ENCODE data around the gene HELZ.
"Not testable (repeated sequence)": the region's sequence is repeated elsewhere in the genome, so short reads cannot be mapped to it uniquely, and the experiment has no call there.

Gene HELZ

GRCh38 chr17:67041941-67042899 is 202.8 kb downstream of the HELZ start:
- no peak for FAIRE-seq
- no peak for DNase-seq (ENCODE audit: insufficient read length, low spot score)

DNA sequence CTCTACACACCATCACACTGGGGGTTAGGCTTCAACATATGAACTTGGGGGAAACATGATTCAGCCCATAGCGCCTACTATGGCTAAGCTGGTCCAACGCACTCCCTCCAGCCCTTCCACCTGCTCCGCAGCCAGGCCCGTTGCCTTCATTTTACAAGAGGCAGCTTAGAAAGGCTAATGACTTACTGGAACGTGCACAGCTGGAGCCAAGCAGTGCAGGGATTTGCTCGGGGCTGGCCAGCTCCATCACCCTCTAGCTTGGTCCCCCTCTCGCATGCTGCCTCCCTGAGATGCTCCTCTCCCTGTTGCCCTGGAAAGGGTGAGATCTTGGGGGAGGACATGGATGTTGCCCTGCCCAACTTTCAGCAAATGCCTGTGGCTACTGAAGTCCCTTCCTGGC is 203.5 kb downstream of the HELZ start:
- DNase-seq (ENCODE audit: insufficient read length, low spot score) (no peak), FAIRE-seq (peak; percentile 76)

DNA sequence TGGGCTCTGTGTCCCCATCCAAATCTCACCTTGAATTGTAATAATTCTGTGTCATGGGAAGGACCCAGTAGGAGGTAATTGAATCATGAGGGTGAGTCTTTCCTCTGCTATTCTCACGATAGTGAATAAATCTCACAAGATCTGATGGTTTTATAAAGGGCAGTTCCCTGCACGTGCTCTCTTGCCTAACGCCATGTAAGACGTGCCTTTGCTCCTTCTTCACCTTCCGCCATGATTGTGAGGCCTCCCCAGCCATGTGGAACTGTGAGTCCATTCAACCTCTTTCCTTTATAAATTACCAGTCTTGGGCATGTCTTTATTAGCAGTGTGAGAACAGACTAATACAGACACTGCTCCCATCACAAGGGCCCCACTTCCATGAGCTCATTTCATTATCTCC is 203.9 kb downstream of the HELZ start:
- DNase-seq (ENCODE audit: insufficient read length, low spot score): not testable (repeated sequence)
- FAIRE-seq: peak; percentile 33

GRCh38 chr17:67040652-67041051 is 204.3 kb downstream of the HELZ start:
- FAIRE-seq: no peak
- DNase-seq (ENCODE audit: insufficient read length, low spot score): no peak

DNA sequence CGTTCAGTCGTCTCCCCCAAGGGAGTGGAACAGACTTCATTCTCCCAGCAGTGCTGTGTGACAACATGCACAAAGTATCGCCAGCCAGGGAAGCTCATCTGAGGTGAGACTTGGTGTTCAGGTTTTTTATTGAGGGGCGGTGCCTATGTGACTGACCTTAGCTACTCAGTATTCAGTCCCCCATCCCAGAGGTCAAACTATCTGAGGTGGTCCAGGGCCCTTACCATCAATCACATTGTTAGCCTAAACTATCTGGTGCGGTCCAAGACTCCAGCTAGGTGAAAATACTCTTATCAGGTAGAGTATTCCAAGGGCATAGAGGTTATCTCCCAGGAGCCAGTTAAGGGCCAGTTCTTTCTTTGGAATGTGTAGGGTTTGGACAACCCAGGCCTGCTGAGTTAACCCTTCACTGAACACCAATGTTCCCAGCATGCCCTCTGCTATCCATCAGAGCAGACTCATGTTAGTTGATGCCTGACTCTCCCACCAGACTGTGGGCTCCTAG is 206.1 kb downstream of the HELZ start:
- FAIRE-seq (peak; percentile 36), DNase-seq (ENCODE audit: insufficient read length, low spot score) (no peak)

DNA sequence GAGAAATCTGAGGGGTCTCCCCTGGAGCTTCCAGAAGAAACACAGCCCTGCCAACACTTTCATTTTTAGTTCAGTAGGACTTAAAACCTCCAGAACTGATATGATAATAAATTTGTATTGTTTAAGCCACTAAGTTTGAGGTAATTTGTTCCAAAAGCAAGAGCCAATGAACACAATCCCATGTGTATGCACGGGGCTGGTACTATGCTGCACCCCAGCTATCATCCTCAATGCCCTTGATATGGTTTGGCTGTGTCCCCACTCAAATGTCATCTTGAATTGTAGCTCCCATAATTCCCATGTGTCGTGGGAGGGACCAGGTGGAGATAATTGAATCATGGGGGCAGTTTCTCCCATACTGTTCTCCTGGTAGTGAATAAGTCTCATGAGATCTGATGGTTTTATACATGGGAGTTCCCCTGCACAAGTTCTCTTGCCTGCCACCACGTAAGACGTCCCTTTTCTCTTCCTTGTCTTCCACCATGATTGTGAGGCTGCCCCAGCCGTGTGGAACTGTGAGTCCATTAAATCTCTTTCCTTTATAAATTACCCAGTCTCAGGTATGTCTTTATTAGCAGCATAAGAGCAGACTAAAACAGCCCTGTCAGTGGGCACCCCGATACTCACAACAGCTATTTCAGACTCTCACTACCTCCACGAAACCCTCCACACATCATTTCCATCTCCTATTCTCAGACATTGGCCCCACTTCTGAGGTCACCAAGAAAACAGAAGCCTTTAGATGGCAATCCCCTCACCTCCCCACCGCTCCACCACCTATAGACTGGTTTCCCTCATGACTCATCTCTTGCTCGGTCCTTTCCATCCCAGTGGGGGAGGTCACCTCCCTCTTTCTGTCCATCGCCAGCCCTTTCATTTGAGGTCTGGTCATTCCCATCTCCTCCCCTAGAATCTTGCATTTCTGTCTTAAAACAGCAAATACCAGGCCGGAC is 209.6 kb downstream of the HELZ start:
- FAIRE-seq (no peak), DNase-seq (ENCODE audit: insufficient read length, low spot score) (no peak)

DNA sequence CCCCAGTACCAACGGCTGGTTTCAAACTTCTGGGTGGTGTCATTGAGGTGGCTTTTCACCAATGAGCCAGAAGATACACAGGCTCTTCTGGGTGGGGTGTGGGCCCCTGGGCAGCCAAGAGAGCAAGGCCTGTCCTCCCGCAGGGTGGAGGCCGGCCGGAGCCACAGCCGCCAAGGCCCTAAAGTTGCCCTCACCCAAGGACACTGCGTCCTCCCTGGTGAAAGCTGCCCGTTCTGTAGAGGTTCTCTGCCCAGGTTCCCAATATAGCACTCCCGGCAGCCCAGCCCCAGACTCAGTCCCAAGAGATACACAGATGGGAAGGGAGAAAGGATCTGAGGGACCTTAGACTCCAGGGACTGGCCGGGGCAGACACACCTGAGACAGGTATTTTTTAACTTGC is 211.4 kb downstream of the HELZ start:
- no peak for DNase-seq (ENCODE audit: insufficient read length, low spot score)
- no peak for FAIRE-seq

DNA sequence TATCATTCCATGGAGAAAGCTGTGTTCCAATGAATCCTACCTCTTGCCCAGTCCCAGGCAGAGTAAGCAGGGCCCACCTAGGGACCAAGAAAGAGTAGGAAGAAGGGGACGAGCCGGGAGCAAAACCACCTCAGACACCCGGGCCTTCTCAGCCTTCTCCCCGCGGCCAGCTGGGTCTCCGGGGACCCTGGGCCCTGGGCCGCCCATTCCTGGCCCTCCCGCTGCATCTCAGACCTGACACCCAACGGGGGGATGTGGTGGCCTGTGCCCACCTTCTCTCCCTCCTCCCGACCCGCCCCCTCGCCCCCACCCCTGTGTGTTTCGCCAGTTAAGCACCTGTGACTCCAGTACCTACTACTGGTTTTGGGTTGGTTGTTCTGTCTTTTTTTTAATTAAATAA is 212.0 kb downstream of the HELZ start:
- DNase-seq (ENCODE audit: insufficient read length, low spot score): no peak
- FAIRE-seq: no peak

- DNase-seq (ENCODE audit: insufficient read length, low spot score) (no peak), FAIRE-seq (no peak)
Observed at GRCh38 chr17:67032382-67032781, 212.6 kb downstream of the HELZ start.

- FAIRE-seq: no peak
Observed at GRCh38 chr17:67030641-67031040, 214.4 kb downstream of the HELZ start.

GRCh38 chr17:67027031-67027628 is 217.9 kb downstream of the HELZ start:
- FAIRE-seq: no peak
- DNase-seq (ENCODE audit: insufficient read length, low spot score): peak; percentile 45

More at GRCh38 chr17:67030641-67031040, 214.4 kb downstream of the HELZ start:
- no peak for DNase-seq (ENCODE audit: insufficient read length, low spot score)

GRCh38 chr17:67026341-67026740 is 218.7 kb downstream of the HELZ start:
- DNase-seq (ENCODE audit: insufficient read length, low spot score): no peak
- FAIRE-seq: no peak

DNA sequence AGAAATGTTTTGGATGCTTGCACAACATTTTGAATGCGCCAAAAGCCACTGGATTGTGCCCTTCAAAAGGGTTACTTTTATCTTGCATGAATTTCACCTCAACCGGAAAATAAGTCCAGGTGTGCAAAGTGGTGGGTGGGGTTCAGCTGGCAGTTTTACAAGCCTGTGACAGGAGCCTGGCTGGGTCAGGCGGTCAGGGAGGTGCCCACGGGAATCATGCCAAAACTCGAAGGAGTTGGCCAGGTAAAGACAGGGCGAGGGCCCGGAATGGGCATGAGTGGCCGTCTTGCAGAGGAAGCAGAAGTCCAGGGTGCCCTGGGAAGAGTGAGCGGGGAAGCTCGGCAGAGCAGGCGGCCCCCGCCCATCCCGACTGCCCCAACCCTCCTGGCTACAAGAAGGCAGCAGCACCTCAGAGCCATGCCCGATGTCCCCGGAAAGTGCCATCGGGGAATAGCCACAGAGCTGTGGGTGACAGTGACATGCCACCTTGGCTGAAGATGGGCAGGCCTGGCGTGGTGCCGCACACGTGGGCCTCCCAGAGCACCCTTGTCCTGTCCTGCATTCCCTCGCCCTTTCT is 219.7 kb downstream of the HELZ start:
- FAIRE-seq (peak; percentile 4), DNase-seq (ENCODE audit: insufficient read length, low spot score) (no peak)

- FAIRE-seq (no peak), DNase-seq (ENCODE audit: insufficient read length, low spot score) (no peak)
Observed at GRCh38 chr17:67024736-67025135, 220.3 kb downstream of the HELZ start.

DNA sequence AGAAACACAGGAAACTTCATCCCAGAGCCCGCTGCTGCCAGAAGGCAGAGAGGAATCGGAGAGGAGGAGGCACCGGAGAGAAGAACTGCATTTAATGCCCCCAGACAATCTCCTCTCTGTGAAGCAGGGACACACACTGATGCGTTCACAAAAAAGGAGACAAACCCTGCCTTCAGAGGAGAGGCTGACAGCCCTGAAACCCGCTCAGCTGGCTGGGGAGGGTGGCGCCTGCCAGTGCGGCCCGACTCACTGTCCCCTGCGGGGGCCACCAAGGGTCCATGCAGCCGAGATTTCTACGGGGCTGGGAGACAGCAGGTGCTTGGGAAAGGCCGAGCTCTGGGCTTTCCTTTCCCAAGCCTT is 222.6 kb downstream of the HELZ start:
- DNase-seq (ENCODE audit: insufficient read length, low spot score): no peak
- no peak for FAIRE-seq

GRCh38 chr17:67021743-67022450 is 223.1 kb downstream of the HELZ start:
- no peak for DNase-seq (ENCODE audit: insufficient read length, low spot score)
- peak; percentile 74 for FAIRE-seq

GRCh38 chr17:67021196-67021595 is 223.8 kb downstream of the HELZ start:
- DNase-seq (ENCODE audit: insufficient read length, low spot score) (no peak), FAIRE-seq (no peak)

Measured in HTR-8/SVneo (cell line).